ENCODE data around the gene CPEB4. TPM values are rescaled to one million over a fixed set of nuclear protein-coding genes. Genes with fewer than 3 reads are reported as not detected.

CPEB4 gene
- total and polyA plus RNA-seq, 9 of the 15 experiments (the other 6 are each of a cell fraction or from before 2014, with no cell fraction given): 7.4 to 21.3 (median 12.4) TPM

GRCh38 chr5:173853370-173854131 is 34.6 kb upstream of the CPEB4 start (continued):
- TF ChIP-seq PTBP1 (IDR thresholded peaks at IDR 0.05; ENCODE audit: low read depth, low read length) (no peak), ZBTB17 (CRISPR knock-in tag; IDR thresholded peaks at IDR 0.05) (peak; percentile 71), ZNF57 (CRISPR knock-in tag; IDR thresholded peaks at IDR 0.05) (no peak), ZNF76 (CRISPR knock-in tag; IDR thresholded peaks at IDR 0.05; ENCODE audit: borderline replicate concordance) (no peak), HEY1 (CRISPR knock-in tag; IDR thresholded peaks at IDR 0.05; ENCODE audit: borderline replicate concordance) (no peak), ZNF3 (CRISPR knock-in tag; IDR thresholded peaks at IDR 0.05) (no peak), SRF (CRISPR knock-in tag; IDR thresholded peaks at IDR 0.05) (peak; percentile 12 to 98; a peak in 2 of 4 replicates), ZNF311 (CRISPR knock-in tag; IDR thresholded peaks at IDR 0.05) (no peak), ZNF583 (CRISPR knock-in tag; IDR thresholded peaks at IDR 0.05) (peak; percentile 59; the same call in 1 of the 2 replicates), ATF3 (IDR thresholded peaks at IDR 0.05) (peak; percentile 77; the same call in 1 of the 2 replicates), ATF3 (CRISPR knock-in tag; conservative IDR thresholded peaks at IDR 0.05) (no peak), HIVEP1 (CRISPR knock-in tag; IDR thresholded peaks at IDR 0.05) (peak; percentile 65; the same call in 1 of the 2 replicates), GATAD2B (IDR thresholded peaks at IDR 0.05; ENCODE audit: borderline replicate concordance) (no peak)
- TF ChIP-seq, protein P1, sequence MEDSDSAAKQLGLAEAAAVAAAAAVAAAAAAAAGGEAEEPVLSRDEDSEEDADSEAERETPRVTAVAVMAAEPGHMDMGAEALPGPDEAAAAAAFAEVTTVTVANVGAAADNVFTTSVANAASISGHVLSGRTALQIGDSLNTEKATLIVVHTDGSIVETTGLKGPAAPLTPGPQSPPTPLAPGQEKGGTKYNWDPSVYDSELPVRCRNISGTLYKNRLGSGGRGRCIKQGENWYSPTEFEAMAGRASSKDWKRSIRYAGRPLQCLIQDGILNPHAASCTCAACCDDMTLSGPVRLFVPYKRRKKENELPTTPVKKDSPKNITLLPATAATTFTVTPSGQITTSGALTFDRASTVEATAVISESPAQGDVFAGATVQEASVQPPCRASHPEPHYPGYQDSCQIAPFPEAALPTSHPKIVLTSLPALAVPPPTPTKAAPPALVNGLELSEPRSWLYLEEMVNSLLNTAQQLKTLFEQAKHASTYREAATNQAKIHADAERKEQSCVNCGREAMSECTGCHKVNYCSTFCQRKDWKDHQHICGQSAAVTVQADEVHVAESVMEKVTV (CRISPR knock-in tag; IDR thresholded peaks at IDR 0.05): no peak
- TF ChIP-seq, protein P2, sequence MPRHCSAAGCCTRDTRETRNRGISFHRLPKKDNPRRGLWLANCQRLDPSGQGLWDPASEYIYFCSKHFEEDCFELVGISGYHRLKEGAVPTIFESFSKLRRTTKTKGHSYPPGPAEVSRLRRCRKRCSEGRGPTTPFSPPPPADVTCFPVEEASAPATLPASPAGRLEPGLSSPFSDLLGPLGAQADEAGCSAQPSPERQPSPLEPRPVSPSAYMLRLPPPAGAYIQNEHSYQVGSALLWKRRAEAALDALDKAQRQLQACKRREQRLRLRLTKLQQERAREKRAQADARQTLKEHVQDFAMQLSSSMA (CRISPR knock-in tag; IDR thresholded peaks at IDR 0.05): 0 out of 2 replicates have a peak, but pooled peaks have one; percentile 21
